ENCODE measurements around the gene IGF2BP1.

IGF2BP1 gene

DNA sequence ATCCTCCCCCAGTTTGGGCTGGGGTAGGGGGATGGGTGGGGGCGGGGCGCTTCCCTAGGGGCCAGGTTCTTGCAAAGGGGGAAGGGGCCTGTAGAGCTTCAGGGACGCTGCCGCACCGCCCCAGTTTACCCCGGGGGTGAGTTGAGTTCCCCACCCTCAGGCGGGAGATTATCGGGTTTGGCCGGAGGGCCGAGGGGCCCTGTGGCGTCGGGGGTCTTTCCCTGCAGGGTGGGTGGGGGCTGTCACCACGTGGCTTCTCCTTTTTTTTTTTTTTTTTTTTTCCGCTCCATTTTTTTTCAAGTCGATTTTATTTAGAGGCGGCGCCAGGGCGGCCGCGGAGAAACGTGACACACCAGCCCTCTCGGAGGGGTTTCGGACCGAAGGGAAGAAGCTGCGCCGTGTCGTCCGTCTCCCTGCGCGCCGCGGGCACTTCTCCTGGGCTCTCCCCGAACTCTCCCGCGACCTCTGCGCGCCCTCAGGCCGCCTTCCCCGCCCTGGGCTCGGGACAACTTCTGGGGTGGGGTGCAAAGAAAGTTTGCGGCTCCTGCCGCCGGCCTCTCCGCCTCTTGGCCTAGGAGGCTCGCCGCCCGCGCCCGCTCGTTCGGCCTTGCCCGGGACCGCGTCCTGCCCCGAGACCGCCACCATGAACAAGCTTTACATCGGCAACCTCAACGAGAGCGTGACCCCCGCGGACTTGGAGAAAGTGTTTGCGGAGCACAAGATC is at the start of gene IGF2BP1:
TSS of gene IGF2BP1 (plus strand) at position 283 of the 724 bp plus-strand sequence. CDS start at position 644, 361 bp downstream.
- DNase-seq: peak in 1 of 3 experiments; percentile 59

DNA sequence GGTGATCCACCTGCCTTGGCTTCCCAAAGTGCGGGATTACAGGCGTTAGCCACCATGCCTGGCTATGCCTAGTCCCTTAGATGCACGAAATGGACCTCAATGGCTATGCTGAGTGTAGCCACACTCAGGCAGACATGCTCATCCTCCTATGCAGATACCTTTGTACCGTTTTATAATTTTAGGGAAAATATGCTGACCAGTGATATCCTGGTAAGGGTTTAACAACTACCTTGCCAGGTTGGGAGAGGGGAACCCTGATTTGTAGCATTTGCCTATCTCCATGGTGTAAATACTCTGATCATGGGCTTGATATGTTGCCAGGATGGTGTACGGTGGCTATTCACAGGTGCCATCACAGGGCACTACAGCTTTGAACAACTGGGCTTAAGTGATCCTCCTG is 45.6 kb upstream of the IGF2BP1 start:
- DNase-seq: no peak

DNA sequence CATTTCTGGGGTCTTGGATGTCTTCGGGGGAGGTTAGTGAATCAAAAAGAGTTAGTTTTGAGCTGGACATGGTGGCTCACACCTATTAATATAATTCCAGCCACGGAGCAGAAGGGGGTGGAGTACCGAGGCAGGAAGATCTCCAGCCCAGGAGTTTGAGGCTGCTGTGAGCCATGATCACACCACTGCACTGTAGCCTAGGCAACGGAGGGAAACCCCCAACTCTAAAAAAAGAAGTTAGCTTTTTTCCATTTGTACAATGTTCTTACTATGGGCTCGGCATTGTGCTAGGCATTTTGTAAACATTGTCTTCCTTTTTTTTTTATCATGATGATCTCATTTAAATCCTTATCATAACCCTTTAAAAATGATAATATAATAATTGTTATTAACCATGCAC is 44.3 kb upstream of the IGF2BP1 start:
- DNase-seq: no peak

DNA sequence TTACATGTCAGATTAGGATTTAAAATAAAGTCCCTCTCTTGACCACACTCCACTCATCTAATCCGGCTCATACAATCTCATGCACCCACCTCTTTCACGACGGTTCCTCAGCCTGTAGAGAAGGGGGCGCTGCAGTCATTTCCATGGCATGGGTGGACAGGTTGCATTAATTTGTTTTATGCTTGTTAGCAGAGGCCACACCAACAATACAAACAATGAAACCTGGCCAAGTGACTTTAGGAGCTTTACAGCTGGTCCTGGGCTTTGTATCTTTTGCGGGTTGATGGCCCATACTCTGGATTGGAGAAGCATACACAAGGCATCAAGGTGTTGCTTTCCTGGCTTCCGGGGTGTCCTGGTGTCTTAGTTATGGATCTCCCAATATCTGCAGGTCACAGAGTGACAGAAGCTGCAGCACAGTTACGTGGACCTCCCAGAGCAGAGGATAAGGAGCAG is 42.9 kb upstream of the IGF2BP1 start:
- no peak for DNase-seq

DNA sequence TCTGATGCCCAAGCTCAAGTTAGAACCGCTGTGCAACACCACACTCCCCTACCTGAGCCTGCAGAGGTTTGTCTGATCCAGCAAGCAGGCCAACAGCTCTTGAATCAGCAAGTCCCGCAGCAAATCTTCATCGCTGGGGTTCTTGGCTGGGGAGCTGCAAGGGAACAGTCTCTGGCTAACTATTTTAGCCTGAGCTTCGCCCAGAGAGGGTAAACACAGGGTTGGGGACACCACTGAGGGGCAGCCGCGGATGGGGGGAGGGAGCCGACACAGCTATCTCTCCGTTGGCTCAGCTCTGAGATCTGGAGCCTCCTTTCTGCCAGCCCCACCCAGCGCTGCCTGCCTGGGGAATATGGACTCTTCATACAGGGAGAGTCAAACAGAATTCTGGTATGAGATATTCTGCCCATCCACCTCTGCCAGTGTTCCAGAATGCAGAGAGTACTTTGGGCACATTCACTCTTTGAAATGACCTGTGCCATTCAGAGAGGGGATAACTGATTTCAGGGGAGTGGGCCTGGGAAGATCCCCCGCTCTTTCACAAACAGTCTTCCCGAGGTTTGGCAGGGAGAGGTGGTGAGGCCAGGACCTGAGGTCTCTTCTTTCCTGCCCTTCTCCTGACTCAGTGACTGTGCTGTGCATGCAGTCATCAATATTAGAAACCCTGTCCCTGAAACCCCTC is 36.2 kb upstream of the IGF2BP1 start:
- DNase-seq: peak in 1 of 3 experiments; percentile 6

DNA sequence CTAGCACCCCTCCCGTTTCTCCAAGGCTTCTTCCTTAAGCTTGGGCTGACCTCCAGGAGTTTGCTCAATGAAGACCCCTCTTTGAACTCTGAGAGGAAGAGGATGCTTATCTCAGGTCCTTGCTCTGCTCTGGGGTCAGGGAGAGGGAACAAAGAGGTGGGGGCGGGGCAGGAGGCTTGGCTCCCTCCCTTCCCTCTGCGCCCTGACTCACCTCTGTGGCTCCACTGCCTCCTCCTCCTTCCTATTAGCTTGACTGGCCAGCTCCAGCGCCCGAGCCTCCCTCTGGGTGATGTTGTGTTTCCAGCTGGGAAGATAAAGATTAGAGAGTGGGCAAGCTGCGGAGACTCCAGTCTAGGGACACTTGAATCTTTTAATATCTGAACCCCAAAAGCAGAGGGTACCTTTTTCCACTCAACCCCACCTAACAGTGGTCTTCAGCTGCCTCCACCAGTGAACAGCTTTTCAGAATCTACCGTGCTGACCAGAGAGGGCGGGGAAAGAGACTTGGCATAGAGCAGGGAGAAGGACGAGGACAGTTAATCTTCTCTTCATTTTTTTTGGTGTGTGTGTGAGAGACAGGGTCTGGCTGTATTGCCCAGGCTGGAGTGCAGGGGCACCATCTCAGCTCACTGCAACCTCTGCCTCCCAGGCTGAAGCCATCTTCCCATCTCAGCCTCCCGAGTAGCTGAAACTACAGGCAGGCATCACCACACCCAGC is 35.5 kb upstream of the IGF2BP1 start:
- DNase-seq: no peak

DNA sequence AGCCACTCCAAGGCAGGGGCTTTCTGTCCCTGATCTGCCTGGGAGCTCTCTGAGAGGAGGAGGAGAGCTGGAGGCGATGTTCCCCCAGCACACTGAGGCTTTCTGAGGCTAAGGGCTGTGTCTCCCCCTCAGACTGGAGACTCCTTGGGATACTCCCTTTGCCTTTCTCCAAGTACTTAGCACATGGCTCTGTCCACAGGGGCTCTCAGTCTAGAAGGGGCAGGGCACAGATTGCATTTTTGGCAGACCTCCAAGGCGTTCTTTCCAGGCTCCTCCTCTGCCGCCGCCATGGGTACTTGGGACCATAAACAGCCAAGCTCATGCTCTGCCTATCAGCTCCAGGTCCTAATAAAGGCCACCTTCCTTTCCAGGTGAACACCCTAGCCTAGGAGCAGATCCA is 27.0 kb upstream of the IGF2BP1 start:
- DNase-seq: peak in 2 of 3 experiments; percentile 46 to 51

DNA sequence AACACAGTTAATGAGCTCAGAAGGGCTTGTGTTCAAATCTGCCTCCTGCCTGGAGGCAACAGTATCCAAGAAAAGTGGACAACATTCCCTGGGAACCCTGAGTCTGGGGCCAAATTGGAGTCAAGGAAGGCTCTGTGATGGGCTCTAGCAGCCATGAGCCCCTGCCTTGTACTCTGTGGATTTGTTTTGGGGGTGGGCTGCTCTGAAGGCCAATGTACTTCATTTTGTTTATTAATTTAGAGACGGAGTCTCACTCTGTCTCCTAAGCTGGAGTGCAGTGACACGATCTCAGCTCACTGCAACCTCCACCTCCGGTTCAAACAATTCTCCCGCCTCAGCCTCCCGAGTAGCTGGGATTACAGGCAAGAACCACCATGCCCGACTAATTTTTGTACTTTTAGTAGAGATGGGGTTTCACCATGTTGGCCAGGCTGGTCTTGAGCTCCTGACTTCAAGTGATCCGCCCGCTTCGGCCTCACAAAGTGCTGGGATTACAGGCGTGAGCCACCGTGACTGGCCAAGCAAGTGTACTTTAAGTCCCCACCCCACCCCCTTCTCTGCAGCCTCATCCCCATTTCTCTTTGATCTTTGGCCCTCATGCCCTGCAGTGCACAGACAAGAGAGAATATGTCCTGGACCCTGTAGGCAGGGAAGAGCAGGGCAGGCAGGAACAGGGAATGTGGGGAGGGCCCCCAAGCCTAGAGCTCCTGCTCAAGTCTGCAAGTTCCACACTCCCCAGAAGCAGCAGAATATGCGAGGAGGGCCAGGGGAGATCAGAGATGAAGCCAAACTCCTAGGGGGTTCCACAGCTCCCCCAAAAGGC is 26.1 kb upstream of the IGF2BP1 start:
- DNase-seq: no peak

DNA sequence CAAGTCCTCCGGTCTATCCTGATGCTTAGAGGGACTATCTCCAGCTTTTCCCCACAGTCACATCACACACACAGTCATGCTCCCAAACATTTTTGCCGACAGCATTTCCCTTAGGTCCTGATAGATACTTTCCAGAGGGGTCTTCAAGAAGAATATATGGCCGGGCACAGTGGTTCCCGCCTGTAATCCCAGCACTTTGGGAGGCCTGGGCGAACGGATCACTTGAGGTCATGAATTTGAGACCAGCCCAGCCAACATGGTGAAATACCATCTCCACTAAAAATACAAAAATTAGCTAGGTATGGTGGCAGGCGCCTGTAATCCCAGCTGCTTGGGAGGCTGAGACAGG is 24.5 kb upstream of the IGF2BP1 start:
- no peak for DNase-seq

DNA sequence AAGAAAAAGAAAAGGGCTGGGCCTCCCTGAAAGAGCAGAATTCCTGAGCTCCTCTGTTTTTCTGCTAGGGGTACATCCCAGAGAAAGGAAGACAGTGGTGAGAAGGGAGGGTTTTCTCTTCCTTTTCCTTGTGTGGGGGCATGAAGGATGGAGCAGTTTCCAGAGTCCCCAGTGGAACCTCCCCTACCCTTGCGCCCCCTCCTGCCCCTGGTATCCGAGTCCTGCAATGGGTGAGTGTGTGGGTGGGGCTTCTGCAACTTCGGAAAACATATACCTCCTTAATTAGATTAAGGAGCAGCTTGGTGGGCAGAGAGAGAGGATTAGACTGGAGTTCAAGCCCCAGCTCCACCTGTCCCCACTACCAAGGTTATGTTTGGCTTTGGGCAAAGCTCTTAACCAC is 23.4 kb upstream of the IGF2BP1 start:
- DNase-seq: no peak

DNA sequence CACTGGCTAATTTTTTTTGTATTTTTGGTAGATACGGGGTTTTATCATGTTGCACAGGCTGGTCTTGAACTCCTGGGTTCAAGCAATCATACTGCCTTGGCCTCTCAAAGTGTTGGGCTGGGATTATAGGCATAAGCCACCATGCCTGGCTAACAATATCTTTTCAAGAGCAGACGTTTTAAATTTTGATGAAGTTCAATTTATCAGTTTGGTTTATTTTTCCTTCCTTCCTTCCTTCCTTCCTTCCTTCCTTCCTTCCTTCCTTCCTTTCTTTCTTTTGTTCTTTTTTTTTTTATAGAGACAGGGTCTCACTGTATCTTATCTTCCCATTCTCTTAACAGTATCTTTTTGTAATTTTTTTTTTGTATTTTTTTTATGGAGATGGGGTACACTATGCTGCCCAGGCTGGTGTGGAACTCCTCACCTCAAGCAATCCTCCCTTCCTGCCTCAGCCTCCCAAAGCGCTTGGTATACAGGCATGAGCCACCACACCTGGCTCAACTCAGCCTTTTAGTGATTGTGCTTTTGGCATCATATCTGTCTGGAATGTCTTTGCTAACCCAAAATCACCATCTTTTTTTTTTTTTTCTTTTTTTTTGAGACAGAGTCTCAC is 15.2 kb upstream of the IGF2BP1 start:
- no peak for DNase-seq

DNA sequence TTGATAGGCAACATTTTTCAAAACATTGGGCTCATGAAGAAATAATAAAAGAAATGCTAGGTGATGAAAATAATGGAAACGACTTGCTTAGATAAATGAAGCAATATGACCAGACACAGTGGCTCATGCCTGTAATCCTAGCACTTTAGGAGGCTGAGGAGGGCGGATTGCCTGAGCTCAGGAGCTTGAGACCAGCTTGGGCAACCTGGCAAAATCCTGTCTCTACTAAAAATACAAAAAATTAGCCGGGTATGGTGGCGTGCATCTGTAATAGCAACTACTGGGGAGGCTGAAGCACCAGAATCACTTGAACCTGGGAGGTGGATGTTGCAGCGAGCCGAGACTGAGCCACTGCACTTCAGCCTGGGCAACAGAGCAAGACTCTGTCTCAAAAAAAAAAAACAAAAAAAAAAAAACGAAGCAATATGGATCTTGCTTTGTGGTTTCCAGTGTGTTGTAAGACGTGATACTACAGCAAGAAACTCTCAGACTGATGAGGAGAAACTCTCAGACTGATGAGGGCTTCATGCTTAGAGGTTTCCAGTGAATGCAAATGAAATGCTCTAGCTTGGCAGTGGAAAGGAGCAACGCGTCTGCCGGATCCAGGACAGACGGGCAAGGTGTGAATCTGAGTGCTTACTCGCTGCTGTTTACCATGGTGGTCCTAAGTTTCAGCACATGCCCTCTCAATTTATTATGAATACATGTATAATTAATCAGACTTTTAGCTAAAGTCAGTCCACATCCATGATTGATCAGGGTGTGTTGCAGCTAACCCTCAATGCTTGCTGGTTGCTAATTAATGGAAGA is 11.5 kb upstream of the IGF2BP1 start:
- no peak for DNase-seq

DNA sequence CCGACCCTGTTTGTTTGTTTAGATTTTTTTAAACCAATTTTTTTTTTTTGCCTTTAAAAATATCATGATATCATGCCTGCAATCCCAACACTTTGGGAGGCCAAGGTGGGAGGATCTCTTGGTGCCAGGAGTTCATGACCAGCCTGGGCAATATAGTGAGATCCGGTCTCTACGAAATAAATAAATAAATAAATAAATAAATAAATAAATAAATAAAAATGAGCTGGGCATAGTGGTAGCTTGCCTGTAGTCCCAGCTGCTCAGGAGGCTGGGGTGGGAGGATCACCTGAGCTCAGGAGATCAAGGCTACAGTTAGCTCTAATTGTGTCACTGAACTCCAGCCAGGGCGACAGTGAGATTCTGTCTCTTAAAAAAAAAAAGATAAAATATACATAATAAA is 8.1 kb upstream of the IGF2BP1 start:
- DNase-seq: no peak

DNA sequence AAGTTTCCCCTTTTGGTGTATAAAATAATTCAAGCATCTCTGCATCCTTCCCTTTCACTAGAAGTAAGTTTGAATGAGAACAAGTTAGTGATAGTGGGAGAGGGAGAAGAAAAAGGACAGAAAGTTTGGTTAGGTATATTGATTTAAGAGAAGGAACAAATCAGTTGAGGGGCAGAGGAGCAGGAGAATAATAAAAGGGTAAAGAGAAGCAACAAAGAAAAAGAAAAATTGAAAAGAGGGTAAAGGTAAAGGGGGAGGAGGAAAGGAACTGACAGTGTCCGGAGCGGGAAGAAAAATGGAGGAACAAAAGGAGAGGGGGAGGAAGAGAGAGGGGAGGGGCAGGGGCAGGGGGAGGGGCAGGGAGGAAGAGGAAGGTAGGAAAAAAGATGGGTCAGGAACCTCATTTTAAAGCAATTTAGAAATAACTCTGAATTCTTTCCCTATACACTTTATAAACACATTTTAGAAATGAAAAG is 6.3 kb upstream of the IGF2BP1 start:
- DNase-seq: no peak

DNA sequence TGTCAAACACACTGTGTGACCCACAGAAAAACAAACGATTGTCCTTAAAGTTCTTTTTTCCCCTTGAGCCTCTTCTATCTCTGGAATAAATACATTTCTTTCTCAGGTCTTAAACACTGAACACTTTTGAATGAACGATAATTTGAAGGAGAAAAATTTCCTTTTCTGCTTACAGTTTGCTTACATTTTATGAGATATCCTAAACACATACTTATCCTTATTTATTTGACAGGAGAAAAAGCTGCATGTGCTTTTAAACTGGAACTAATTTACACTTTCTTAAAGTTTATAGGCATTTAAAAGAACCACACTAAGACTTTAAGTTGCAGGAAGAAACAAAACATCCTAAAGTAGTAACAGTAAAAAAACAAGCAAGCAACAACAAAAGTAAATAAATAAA is 4.7 kb upstream of the IGF2BP1 start:
- DNase-seq: no peak

DNA sequence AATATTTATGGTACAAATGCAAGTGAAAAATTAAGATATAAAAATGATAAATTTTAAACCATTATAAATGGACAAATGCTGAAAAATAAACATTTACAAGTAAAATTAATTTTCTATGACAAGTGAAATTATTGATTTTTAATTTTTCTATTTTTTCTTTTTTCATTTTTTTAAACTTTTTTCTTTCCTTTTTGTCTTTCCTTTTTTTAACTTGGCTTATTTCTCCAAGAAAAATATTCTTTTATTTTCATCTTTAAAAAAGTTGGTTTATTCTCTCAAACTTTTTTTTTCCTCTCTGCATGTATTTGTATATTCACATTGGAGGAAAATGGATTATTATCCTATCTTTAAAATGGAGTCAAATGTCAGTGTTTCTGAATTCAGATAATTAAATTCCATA is 3.9 kb upstream of the IGF2BP1 start:
- no peak for DNase-seq

DNA sequence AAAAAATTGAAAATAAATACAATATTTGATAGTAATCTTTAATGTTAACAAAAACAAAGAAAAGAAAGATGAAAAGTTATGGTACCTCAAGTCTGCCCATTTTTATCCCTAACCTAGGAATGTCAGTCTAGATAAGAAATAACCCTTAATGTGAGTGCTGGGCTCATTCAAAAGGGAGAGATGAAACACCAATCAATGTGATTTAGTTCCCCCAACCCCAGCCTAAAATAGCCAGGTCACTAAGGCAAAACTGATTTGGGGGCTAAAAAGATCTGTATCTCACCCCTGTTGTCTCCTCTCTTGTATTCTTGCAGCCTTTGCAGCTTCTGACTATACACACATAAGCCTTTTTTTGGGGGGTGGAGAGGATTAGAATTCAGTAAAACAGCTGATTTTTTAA is 3.2 kb upstream of the IGF2BP1 start:
- no peak for DNase-seq

DNA sequence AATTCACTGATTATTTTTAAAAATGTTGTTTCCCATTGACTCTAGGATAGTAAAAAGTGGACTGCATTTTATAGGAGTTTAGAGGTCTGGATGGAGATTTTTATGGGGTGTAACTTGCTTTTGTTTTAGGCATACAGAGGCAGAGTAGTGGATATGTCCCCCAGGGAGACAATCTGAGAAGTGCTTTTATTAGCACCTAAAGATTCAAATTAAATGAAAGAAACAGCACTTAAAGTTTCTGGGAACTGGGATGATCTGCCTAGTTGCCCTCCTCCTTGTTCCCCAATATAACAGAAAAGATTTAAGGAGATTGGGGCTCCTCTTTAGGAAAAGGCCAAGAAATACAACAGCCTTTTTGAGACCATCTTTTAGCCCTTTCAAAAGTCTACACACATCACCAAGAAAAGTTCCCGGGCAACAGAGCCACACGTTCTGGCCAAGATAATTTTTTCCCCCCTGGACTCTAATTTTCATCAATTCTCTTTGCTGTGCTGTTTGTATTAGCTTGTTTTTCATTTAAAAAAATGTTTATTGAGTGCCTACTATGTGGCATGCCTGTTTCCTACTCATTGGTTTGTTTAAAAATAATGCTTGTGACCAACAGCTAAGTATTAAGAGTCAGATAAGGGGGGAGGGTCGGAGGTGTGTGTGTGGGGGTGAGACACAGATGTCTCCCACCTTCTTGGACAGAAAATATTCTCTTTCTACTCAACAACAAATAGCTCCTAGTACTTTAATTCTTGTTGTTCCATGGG is 2.5 kb upstream of the IGF2BP1 start:
- no peak for DNase-seq

DNA sequence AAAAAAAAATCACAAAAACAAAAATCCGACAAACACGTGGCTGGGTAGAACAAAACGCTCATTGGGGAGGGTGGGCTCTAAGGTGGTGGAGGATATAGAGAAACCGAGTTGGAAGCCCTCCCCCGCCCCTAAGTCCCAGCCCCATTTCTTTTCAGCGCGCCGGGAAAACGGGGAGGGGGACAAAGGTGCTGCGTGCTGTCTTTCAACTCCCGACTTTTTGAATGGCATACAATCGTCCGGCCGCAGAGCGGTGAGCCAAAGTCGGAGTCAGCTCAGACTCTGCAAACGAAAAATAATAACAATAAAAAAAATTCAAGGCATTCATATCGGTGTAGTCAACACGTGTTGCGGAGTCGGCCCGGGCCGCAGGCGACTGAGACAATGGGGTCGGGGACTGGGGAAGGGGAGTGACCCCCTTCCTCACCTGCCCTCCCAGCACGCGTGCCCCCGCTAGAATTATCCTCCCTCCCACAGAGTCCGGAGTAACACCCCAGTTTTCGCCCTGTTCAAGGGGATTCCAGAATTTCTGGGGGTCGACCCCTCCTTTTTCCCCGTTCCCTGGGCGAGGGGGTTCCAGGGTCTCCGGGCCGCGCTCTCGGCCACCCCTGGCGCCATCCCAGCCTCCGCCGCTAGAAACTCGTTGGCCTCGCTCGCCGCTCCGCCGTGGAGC is 1.7 kb upstream of the IGF2BP1 start:
- peak in 1 of 3 experiments; percentile 31 for DNase-seq

Measured in NCI-H1417 (cell line).